HG02610 (cell line): ENCODE measurements around the gene TOMM22.

Source experiments
- ATAC-seq: cut with Tn5 transposase; IDR thresholded peaks from one replicate; pipeline ENCODE4 v1.9.1; 2021; ENCODE audit warnings: mild to moderate bottlenecking, moderate library complexity; ENCODE audit not compliant: unreplicated experiment

TOMM22 gene

GRCh38 chr22:38713921-38714320, 32.2 kb downstream of the TOMM22 start:
- ATAC-seq = no peak

GRCh38 chr22:38715176-38715764, 33.5 kb downstream of the TOMM22 start:
- ATAC-seq = no peak

GRCh38 chr22:38715852-38716251, 34.1 kb downstream of the TOMM22 start:
- no peak for ATAC-seq

- ATAC-seq = no peak
These were observed 34.5 kb downstream of the TOMM22 start for GRCh38 chr22:38716271-38716670.

DNA sequence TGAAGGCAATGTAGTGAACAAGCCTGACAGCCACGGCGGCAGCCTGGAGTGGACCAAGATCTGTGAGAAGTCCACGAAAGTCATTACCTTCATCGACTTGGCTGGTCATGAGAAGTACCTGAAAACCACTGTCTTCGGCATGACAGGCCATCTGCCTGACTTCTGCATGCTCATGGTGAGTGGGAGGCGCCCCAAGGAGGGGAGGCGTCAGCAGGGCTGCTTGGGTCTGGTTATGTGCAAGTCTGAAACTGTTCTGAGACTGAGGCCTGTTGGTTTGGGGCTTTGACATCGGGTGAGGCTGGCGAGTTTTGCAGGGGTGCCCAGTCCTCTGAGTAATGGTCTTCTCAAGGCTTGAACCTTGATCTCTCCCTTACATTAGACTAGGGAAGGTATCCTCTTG, 35.1 kb downstream of the TOMM22 start:
- ATAC-seq = no peak

DNA sequence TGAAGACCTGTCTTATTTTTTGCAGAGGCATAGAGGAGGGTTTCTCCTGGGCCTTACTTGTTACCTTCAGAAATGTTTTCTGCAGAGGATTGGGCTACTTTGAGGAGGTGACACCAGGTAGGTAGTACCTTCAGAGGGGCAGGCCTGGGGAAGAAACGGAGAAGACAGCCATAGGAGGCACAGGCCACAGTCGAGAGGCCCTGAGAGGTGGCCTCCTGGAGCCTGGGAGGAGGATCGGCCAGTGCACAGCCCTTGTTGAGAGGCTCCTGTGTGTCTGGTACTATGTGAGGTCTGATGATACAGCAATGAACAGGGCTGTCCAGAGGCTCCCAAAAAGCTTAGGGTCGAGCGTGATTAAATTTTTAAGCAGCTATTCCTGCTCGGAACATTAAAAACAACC, 35.5 kb downstream of the TOMM22 start:
- ATAC-seq = no peak

DNA sequence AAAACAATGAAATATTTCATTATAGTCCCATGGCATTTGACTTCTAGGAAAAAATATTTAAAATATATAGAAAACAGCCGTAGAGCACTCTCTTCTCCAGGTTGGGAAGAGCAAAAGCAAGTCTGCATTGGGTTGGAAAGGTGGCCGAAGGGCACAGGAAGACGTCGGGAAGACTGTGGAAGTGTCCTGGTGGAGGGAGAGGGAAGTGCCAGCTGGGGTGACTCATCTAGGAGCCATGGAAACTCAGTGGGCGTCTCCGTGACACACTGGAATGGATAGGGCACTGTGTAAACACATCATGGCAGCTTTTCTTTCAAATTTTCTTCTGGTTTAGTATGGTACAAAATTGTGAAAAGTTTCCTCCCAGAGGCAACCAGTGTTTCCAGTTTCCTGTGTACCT, 36.7 kb downstream of the TOMM22 start:
- ATAC-seq = no peak

DNA sequence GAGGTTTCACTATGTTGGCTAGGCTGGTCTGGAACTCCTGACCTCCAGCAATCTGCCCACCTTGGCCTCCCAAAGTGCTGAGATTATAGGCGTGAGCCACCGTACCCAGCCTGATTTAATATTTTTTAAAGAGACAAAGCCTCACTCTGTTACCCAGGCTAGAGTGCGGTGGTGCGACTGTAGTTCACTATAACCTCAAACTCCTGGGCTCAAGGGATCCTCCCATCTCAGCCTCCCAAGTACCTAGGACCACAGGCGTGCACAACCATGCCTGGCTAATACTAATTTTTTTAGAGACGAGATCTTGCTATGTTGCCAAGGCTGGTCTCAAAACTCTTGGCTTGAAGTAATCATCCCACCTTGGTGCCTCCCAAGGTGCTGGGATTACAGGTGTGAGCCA, 37.4 kb downstream of the TOMM22 start:
- ATAC-seq = no peak

- ATAC-seq = no peak
These were observed 38.6 kb downstream of the TOMM22 start for GRCh38 chr22:38720350-38720749.

DNA sequence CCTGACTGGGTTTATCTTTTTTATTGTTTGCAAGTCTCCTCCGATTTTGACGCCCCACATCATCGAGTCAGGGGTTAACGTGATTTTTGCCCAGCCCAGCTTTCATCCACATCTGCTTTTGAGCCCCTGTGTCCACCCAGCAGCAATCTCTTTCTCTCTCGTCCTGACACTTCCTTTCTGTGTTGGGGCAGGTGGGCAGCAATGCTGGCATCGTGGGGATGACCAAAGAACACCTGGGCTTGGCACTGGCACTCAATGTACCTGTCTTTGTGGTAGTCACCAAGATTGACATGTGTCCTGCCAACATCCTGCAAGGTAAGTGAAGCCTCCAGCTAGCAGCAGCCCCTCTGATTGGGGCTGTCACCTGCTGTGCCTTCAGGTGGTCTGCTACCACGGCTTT, 39.8 kb downstream of the TOMM22 start:
- ATAC-seq = no peak

DNA sequence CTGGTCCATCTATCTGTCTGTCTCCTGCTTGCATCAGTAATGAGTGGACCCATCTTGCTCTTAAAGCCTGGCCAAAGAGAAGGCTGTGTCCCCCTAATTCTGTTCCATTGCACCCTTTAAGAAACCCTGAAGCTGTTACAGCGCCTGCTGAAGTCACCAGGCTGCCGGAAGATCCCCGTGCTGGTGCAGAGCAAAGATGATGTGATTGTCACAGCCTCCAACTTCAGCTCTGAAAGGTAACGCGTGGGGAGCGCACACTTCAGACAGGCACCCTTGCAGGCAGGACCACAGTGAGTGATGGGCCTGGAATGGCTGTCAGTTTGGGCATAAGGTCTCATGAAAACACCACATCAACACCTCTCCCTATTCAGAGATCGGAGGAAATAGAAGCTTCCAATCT, 42.4 kb downstream of the TOMM22 start:
- no peak for ATAC-seq

DNA sequence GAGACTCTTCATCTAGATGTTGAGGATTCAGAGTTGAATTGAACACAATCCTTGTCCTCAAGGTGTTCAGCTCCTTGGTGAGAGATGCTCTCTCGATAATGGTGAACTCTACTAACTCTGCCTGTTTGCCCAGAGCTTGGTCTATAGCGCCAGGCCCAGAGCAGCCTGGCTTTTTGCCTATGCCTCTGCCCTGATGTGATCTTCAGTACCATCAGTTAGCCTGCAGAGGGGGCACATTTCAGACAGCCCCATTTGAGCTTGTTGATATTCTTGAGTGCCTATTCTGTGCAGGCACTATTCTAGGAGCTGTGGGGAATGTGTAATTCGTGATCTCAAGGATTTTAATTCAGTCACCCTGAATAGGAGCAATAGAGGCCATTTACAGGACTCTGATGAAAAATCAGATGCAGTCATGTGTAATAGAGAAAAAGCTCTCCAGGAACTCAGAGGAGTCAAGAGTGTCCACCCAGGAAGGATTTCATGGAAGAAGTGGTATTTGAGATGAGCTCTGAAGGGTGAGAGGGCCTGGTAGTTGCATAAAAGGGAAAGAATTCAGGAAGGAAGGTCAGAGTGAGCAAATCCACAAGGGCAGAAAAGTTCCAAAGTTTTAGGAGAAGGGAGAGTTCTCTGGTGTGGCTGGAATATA, 43.3 kb downstream of the TOMM22 start:
- no peak for ATAC-seq

GRCh38 chr22:38725900-38726655, 44.3 kb downstream of the TOMM22 start:
- ATAC-seq = no peak

- ATAC-seq = no peak
These were observed 45.4 kb downstream of the TOMM22 start for GRCh38 chr22:38727123-38727522.

DNA sequence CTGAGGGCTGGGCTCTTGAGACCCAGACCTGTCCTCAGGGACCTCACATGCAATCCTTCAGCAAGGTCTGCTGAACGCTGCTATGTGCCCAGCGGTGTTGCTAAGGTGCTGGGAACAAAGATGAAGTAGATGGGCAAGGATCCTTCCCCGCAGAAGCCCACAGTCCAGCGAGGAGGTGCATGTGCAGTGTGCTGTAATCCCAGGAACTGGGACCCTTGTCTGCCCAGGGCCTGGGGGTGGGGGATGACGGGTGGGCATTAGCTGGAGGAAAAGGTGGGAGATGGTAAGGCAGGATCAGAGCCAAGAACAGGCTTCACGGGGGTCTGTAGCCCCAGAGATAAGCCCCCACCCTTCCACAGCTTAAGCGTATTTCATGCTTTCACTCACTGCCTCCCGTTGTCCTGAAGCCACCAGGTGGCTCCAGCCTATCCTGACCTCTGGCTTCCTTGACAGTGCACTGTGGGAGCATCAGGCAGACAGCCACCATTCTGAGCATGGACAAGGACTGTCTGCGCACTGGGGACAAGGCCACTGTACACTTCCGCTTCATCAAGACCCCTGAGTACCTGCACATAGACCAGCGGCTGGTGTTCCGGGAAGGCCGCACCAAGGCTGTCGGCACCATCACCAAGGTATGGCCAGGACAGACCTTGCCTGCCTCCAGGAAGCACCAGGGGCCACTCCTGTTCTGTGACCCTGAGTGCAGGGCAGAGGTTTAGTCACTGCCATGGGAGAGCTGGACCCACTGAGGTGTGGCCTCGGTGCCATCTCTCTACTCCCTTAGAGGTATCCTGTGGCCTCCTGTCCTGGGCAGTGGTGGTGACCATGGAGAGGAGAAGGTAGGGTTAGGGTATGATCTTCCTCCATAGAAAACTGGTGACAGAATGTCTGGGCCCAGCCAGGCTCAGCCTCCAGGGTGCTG, 46.0 kb downstream of the TOMM22 start:
- ATAC-seq = no peak

GRCh38 chr22:38728871-38729796, 47.4 kb downstream of the TOMM22 start:
- ATAC-seq = no peak

- no peak for ATAC-seq
These were observed 48.2 kb downstream of the TOMM22 start for GRCh38 chr22:38729946-38730345.

DNA sequence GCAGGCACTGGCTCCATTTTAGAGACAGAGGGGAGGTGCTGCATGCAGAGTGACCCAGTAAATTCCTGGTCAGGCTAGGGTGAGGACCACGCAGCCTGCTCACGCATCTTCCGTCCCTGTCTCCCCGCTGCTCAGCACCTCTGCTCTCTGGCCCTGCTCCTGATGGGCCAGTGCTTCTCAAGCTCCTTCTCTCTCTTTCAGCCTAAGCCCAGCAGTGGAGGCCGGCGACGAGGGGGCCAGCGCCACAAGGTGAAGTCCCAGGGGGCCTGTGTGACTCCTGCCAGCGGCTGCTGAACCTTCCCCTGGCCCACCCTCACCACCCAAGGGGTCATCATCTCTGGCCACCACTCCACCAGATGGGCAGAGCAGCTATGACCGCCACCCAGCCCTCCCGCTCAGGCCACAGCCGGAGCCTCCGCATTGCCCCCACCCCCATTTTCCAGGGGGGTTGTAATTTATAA, 48.7 kb downstream of the TOMM22 start:
- no peak for ATAC-seq

- no peak for ATAC-seq
These were observed 50.0 kb downstream of the TOMM22 start for GRCh38 chr22:38731703-38732161.

DNA sequence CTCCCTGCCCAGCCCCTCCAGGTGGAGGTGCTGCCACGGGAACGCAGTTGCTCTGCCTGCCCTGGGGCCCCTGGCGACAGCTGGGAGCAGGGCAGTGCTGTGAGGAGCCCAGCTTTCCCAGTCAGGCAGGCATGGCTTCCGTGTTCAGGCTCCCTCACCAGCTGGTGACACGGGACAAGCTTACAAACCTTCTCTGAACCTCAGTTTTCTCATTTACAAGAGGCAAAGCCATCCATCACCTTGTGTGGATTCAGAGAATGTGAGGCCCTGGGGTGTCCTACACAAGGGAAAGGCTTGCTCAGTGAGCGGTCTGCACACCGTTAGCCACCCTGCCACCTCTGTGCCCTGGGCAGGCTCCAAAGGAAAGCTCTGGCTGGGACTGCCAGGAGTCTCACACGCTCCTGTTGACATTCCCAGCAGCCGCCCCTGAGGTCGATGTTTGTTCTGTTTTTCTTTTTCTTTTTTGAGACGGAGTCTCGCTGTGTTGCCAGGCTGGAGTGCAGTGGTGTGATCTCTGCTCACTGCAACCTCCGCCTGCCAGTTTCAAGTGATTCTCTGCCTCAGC, 50.6 kb downstream of the TOMM22 start:
- no peak for ATAC-seq
